ENCODE data around the gene NCAN. TPM values are rescaled to one million over a fixed set of nuclear protein-coding genes. Genes with fewer than 3 reads are reported as not detected.

NCAN gene
- total and polyA plus RNA-seq, 2 of the 8 experiments (the other 6 are each of a cell fraction or from before 2014, with no cell fraction given) = 2.7 TPM

DNA sequence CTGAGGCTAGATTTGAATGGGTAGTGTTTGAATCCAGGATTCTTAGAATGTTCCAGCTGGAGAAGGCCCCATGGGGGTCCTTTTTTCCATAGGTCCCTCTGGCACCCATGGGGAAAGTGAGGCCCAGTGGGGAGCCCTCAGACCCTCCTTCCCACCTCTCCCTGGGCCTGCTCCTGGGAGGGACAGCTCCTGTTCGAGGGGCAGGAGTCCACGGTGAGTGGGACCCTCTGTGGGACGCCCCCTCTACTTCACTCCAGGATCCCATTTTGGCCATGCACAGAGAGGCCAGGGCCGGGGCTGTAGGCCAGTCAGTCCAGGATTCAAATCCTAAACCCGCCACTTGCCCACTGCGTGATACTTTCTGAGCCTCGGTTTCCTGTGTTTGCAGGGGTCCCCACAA is 49.3 kb upstream of the NCAN start (continued):
- TF ChIP-seq CHD7 (IDR thresholded peaks at IDR 0.05; ENCODE audit: insufficient replicate concordance, low read length) (no peak), FOSL1 (IDR thresholded peaks at IDR 0.05; ENCODE audit: insufficient read depth, low read depth, low read length) (no peak), NANOG (IDR thresholded peaks at IDR 0.05; ENCODE audit: insufficient read depth, low read depth, low read length, poor library complexity, severe bottlenecking) (no peak), HDAC6 (IDR thresholded peaks at IDR 0.05; ENCODE audit: low read depth, low read length) (no peak)
